HCEC 1CT (cell line): Measurements from ENCODE around the gene MDGA2.
"Not testable (repeated sequence)": the region's sequence is repeated elsewhere in the genome, so short reads cannot be mapped to it uniquely, and the experiment has no call there.

Experiments
- DNase-seq: peaks from one replicate; pipeline ENCODE4 v3.0.0-alpha.2; 2017

Gene MDGA2

GRCh38 chr14:47675466-47676314 lies at the start of gene MDGA2:
Gene MDGA2, minus strand, starts transcription at chr14:47675605.
- no peak for DNase-seq

GRCh38 chr14:47722929-47723693 lies 47.7 kb upstream of the MDGA2 start:
- DNase-seq, result no peak

GRCh38 chr14:47720281-47720680 lies 44.9 kb upstream of the MDGA2 start:
- DNase-seq, result no peak

GRCh38 chr14:47715330-47715729 lies 39.9 kb upstream of the MDGA2 start:
- peak; percentile 52 for DNase-seq

GRCh38 chr14:47710581-47710980 lies 35.2 kb upstream of the MDGA2 start:
- peak; percentile 2 for DNase-seq

- DNase-seq, result no peak
Observed at GRCh38 chr14:47705683-47706082, 30.3 kb upstream of the MDGA2 start.

- DNase-seq, result no peak
Observed at GRCh38 chr14:47691829-47692228, 16.4 kb upstream of the MDGA2 start.

- no peak for DNase-seq
Observed at GRCh38 chr14:47678993-47679392, 3.6 kb upstream of the MDGA2 start.

- DNase-seq, result no peak
Observed at GRCh38 chr14:47678157-47678556, 2.8 kb upstream of the MDGA2 start.

GRCh38 chr14:47676315-47676617 lies 861 bp upstream of the MDGA2 start:
- no peak for DNase-seq

GRCh38 chr14:47674543-47675465 lies 601 bp downstream of the MDGA2 start:
- no peak for DNase-seq

GRCh38 chr14:47674148-47674542 lies 1.3 kb downstream of the MDGA2 start:
- no peak for DNase-seq

- DNase-seq, result no peak
Observed at GRCh38 chr14:47665337-47666134, 9.9 kb downstream of the MDGA2 start.

GRCh38 chr14:47662466-47662865 lies 12.9 kb downstream of the MDGA2 start:
- DNase-seq, result no peak

- DNase-seq, result no peak
Observed at GRCh38 chr14:47660158-47660557, 15.2 kb downstream of the MDGA2 start.

GRCh38 chr14:47658041-47658440 lies 17.4 kb downstream of the MDGA2 start:
- DNase-seq, result no peak

- no peak for DNase-seq
Observed at GRCh38 chr14:47657143-47657542, 18.3 kb downstream of the MDGA2 start.

GRCh38 chr14:47651337-47651736 lies 24.1 kb downstream of the MDGA2 start:
- DNase-seq, result no peak

- DNase-seq, result no peak
Observed at GRCh38 chr14:47637753-47638152, 37.7 kb downstream of the MDGA2 start.

- DNase-seq, result no peak
Observed at GRCh38 chr14:47626151-47627035, 49.0 kb downstream of the MDGA2 start.

GRCh38 chr14:47624126-47624525 lies 51.3 kb downstream of the MDGA2 start:
- DNase-seq, result not testable (repeated sequence)
